WTC11 (cell line): ENCODE measurements around the gene LBHD1.

Experiments
- ATF1 ChIP-seq: sonication (generic); formaldehyde crosslinking; IDR thresholded peaks from 2 replicates; pipeline ENCODE4 v1.8.1; 2023; ENCODE audit warnings: mild to moderate bottlenecking, moderate library complexity, missing genetic modification reagents
- ATF3 ChIP-seq: sonication (generic); formaldehyde crosslinking; conservative IDR thresholded peaks from 2 replicates; pipeline ENCODE4 v1.8.1; 2022; ENCODE audit warnings: mild to moderate bottlenecking, missing genetic modification reagents
- CBFB ChIP-seq: sonication (generic); formaldehyde crosslinking; IDR thresholded peaks from 2 replicates; pipeline ENCODE4 v1.8.1; 2022; ENCODE audit warnings: mild to moderate bottlenecking, low read depth, missing genetic modification reagents
- CTCF ChIP-seq: fragments of 200-600 bp; IDR thresholded peaks from 2 replicates; pipeline ENCODE4 v1.8.0; 2022; ENCODE audit warnings: antibody characterized with exemption
- E2F1 ChIP-seq: sonication (generic); formaldehyde crosslinking; IDR thresholded peaks from 2 replicates; pipeline ENCODE4 v1.8.0; 2022; ENCODE audit warnings: mild to moderate bottlenecking, missing genetic modification reagents
- USF2 ChIP-seq: sonication (generic); formaldehyde crosslinking; IDR thresholded peaks from 2 replicates; pipeline ENCODE4 v1.8.1; 2023; ENCODE audit warnings: mild to moderate bottlenecking, missing genetic modification reagents, moderate library complexity
- ZNF263 ChIP-seq: sonication (generic); formaldehyde crosslinking; IDR thresholded peaks from 2 replicates; pipeline ENCODE4 v1.8.1; 2022; ENCODE audit warnings: low read depth, mild to moderate bottlenecking, moderate library complexity, missing genetic modification reagents

GRCh38 chr11:62689421-62690183 is 17.5 kb upstream of the LBHD1 start, which contains the start of gene LRRN4CL:
- TF ChIP-seq CTCF (no peak), USF2 (CRISPR knock-in tag) (no peak), ATF1 (no peak), E2F1 (CRISPR knock-in tag) (no peak), ATF3 (CRISPR knock-in tag) (no peak), CBFB (CRISPR knock-in tag) (no peak), ZNF263 (no peak)
